C1 segment of cervical spinal cord (tissue), 14 donors: Measurements from ENCODE around the gene AFMID.
"Not testable (repeated sequence)": the region's sequence is repeated elsewhere in the genome, so short reads cannot be mapped to it uniquely, and the experiment has no call there.

Experiments used
- DNase-seq, 14 donors: peaks; one replicate each; lab custom pipeline; 2025; lab: John Stamatoyannopoulos, UW

Gene AFMID

GRCh38 chr17:78151514-78152008 is 35.6 kb upstream of the AFMID start:
- no peak for DNase-seq

DNA sequence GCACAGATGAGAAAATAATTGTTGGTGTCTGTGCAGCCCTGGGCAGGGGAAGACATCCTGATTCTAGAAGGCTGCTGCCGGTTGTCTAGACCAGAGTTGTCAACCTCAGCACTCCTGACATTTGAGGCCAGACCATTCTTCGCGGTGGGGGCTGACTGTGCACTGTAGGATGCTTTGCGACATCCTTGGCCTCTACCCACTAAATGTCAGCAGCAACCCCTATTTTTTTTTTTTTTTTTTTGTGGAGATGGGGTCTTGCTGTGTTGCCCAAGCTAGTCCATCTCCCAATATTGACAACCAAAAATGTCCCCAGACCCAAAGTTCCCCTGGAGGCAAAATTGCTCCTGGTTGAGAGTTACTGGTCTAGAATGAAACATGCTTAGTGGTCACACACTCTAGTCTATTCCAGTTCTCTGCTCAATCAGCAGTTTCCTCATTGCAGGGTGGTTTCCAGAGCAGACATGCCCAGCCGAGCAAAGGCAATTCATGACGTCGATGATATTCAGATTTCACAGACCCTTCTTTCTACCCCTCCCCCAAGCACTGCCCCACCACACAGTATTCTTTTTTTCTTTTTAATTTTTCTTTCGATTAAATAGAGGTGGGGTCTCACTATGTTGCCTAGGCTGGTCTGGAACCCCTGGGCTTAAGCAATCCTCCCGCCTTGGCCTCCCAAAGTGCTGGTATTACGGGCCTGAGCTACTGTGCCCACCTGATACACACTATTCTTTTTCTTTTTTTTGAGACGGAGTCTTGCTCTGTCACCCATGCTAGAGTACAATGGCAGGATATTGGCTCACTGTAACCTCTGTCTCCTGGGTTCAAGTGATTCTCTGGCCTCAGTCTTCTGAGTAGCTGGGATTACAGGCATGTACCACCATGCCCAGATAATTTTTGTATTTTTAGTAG is 32.0 kb upstream of the AFMID start:
- peak in 1 of 14 donors; percentile 42 for DNase-seq

DNA sequence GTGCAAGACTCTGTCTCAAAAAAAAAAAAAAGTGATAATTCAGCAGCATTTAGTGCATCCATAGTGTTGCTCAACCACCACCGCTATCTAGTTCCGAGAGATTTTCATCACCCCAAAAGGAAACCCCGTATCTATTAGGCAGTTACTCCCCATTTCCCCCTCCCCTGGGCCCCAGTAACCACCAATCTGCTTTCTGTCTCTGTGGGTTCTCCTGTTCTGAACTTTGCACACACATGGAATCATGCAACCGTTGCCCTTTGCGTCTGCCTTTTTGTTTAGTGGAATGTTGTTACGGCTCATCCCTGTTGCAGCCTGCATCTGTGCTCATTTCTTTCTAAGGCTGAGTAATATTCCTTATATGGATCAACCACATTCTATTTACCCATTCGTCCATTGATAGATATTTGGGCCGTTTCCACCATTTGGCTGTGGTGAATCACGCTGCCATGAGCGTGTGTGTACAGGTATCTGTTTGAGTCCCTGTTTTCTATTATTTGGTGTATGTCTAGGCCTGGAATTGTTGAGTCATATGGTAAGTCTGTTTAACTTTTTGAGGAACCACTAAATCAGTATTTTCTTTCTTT is 27.5 kb upstream of the AFMID start:
- no peak for DNase-seq

DNA sequence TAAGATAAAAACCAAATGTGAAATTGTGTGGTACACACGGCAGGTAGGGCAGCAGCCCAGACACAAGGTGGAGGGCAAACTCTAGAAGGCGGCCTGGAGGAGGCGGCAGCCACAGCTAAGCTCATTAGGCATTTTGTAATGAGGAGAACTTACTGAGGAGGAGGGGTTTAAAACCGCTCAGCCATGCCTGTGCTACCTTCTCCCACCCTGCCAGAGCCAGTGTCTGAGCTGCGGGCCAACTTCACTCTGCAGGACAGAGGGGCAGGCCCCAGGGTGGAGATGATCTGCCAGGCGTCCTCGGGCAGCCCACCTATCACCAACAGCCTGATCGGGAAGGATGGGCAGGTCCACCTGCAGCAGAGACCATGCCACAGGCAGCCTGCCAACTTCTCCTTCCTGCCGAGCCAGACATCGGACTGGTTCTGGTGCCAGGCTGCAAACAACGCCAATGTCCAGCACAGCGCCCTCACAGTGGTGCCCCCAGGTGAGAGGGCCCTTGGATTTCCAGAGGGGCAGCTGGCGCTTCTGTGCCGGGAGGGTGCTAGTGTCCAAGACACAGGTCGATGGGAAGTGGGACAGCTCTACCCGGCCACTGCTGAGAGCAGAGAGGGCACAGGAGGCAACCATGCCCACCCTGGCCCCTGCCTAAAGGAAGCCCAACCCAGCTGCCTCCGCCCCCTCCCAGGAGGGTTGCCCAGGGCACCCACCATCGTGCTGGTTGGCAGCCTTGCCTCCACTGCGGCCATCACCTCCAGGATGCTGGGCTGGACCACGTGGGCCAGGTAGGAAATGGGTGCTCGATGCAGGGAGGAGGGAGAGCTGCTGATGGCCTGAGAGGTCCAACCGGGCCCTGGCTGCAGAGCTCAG is 23.0 kb upstream of the AFMID start:
- peak in 1 of 14 donors; percentile 13 for DNase-seq

DNA sequence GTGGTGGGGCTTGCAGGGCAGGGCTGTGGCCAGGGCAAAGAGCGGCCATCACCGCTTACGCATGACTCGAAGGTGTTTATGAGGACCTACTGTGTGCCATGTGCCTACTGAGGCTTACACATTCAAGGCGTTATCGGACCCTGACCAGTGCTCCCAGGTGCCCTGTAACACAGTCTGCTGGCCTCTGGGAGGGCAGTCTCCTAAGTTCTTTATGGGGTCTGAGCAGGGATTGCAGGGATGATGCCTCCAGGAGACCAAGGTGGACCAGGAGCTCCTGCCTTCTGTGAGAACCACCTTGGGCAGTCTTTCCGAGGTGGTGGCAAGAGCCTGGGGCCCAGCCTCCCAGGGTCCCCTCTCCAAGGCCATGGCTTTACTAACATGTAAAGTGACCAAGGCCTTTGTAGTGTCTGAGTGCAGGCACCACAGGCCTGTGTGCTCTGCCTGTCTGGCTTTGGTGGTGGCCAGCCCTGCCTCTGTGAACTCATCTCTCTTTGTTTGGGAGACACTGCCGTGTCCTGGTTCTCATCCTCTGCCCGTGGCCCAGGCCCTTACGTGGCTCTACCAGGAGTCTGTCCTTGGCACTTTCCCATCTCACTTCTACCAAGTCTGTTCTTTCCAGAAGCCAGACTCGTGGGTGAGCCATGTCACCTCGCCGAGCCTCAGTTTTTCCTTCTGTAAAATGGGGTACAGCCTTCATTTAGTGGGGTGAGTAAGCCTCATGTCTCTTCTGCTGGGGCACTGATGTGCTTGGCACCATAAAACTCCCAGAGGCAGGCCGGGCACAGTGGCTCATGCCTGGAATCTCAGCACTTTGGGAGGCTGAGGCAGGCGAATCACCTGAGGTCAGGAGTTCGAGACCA is 22.2 kb upstream of the AFMID start:
- DNase-seq = no peak

DNA sequence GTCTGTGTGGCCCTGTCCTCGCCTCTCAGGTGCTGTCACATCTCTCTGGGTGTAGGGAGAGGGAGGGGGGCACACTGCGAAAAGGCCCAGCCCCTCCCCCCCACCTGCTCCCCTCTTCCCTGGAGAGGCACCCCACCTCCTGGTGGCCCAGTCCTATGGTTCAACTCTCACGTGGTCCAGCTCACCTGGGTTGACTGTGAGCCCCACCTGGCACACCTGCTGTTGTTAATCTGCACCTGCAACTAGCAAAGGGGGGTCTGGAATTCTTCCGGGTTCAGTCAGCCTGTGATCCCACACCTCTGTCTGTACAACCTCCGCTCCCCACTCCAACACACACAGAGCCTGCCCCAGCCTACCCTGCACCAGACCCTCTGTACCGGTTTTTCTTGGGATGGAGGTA is 20.7 kb upstream of the AFMID start:
- DNase-seq = no peak

DNA sequence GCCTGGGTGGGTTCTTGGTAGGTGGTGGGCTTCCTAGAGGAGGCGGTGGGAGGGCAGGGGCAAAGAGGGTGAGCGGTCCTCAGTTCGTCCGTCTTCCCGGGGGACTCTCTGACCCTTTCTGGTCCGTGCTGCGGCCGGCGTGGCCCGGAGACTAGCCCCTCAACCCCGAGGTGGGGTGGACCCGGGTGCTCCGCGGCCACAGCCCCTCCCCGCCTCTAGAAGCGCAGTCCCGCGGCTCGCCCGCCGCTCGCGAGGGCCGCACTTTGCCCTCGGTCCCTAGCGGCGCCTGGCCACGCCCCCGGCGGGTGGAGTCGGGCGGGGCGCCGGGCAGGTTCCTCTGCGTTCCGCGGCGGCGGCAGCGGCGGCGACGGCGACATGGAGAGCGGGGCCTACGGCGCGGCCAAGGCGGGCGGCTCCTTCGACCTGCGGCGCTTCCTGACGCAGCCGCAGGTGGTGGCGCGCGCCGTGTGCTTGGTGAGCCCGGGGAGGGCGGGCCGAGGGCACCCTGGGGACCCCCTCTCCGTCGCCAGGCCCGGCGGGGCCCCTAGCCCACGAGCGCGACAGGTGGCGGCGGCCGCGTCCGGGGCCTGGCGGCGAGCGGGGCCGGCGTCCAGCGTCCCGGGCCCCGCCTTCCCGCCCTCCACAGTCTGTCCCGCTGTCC is 18.8 kb upstream of the AFMID start, which contains the start of gene SYNGR2:
TSS of gene SYNGR2 (plus strand) at position 340 of the 661 bp plus-strand sequence. CDS start at position 376, 36 bp downstream.
- DNase-seq = peak in 10 of 14 donors; percentile 14 to 73 (median 38)

GRCh38 chr17:78168903-78169793 is 18.0 kb upstream of the AFMID start:
- DNase-seq = peak in 12 of 14 donors; percentile 18 to 73 (median 43)

GRCh38 chr17:78170692-78171590 is 16.2 kb upstream of the AFMID start:
- peak in 1 of 14 donors; percentile 22 for DNase-seq

DNA sequence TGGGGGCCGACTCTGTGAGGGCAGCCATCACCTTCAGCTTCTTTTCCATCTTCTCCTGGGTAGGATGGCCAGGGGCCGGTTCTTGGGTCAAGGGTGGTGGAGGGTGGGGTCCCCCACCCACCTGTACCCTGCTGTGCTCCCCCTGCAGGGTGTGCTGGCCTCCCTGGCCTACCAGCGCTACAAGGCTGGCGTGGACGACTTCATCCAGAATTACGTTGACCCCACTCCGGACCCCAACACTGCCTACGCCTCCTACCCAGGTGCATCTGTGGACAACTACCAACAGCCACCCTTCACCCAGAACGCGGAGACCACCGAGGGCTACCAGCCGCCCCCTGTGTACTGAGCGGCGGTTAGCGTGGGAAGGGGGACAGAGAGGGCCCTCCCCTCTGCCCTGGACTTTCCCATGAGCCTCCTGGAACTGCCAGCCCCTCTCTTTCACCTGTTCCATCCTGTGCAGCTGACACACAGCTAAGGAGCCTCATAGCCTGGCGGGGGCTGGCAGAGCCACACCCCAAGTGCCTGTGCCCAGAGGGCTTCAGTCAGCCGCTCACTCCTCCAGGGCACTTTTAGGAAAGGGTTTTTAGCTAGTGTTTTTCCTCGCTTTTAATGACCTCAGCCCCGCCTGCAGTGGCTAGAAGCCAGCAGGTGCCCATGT is 15.4 kb upstream of the AFMID start:
- DNase-seq = not testable (repeated sequence)

DNA sequence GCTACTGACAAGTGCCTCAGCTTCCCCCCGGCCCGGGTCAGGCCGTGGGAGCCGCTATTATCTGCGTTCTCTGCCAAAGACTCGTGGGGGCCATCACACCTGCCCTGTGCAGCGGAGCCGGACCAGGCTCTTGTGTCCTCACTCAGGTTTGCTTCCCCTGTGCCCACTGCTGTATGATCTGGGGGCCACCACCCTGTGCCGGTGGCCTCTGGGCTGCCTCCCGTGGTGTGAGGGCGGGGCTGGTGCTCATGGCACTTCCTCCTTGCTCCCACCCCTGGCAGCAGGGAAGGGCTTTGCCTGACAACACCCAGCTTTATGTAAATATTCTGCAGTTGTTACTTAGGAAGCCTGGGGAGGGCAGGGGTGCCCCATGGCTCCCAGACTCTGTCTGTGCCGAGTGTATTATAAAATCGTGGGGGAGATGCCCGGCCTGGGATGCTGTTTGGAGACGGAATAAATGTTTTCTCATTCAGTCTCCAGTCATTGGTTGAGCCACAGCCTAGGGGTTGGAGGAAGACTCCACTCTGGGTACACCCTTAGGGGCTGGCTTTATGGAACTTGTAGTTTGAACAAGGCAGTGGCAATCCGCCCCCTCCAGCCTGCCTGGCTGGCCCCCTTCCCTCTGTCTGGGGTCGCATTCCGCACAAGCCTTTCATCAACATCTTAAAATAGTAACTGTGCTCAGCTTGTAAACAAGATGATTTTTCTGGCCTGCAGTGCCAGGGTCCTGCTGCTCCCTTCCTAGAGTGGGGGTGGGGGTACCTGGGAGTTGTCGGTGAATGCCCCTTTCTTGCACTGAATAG is 14.7 kb upstream of the AFMID start:
- peak in 5 of 14 donors; percentile 26 to 42 (median 32) for DNase-seq

DNA sequence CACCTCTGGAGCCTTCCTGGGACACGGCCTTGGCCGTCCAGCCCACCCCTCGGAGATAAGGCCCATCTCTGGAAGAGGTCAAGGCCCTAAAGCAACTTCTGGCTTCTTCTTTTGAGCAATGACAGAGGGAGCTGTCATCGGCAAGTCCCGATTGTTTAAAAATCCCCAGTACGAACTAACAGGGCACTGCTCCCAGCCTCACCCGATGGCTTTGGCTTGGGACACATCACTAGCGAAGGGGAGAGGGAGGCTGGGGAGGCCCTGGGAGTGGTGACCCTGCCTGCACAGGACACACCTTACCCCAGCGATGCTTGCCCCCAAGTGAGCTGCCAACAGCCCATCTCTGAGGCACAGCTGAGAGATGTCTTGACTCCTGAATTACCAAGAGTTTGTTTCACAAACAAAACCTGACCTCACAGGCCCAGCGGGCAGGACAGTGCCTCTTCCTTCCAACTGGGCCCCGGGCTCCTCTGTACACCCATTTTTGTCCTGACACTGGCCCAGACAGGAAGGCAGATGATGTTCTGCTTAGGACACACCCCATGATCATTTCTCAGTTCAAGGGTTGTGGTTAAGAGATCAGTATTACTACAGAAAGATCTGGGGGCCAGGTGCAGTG is 14.0 kb upstream of the AFMID start:
- peak in 1 of 14 donors; percentile 13 for DNase-seq

DNA sequence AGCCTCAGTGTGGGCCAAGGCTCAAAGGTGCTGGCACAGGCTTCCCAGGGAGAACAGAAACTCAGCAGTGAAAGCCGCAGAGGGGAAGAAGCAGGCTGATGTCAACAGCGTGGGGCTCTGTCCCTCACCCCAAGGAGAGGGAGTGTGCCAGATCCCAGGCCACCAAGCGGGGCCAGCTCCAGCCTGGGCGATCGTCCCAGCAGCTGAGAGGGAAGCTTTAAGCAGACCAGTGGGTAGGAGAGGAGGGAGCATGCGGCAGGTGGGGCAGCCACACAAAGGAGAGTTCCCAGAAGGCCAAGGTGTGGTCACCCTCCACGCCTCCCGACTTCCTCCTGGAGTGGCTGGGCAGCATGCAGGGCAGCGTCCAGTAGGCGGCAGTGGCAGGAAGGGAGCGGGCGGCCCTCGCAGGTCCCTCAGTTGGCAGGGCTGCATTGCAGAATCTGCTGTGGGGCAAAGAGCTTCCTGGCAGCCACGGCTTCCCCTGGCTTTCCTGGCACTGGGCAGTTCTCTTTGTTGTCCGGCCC is 12.8 kb upstream of the AFMID start:
- DNase-seq = peak in 13 of 14 donors; percentile 58 to 97 (median 87)

GRCh38 chr17:78174870-78175642 is 12.1 kb upstream of the AFMID start:
- peak in 3 of 14 donors; percentile 44 to 97 (median 74) for DNase-seq

DNA sequence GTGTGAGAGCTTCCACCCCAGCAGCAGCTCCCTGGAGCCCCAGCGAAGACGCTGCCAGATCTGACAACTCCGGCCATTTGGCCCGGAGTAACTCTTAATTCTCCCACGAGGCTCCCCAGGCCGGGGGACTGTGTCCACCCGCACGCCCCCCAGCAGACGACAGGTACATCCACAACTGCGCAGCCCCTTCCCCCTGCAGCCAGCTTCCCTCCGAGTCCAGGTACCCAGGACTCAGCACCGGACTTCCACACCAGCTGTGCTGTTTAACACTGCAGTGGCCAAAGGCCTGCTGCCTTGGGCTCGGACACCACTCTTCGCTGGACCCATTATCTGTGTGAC is 11.6 kb upstream of the AFMID start:
- no peak for DNase-seq
